SIG-M5 treated with dmso at 0.1 percent for 504 hours (cell line): ENCODE results near the gene GRIK4.

Source experiments
- DNase-seq: peaks from one replicate; lab custom pipeline; 2025; ENCODE audit not compliant: unreplicated experiment; lab: John Stamatoyannopoulos, UW

GRIK4 gene

GRCh38 chr11:120524536-120525085 lies 13.1 kb downstream of the GRIK4 start:
- no peak for DNase-seq

GRCh38 chr11:120525261-120526171 lies 14.0 kb downstream of the GRIK4 start:
- no peak for DNase-seq

DNA sequence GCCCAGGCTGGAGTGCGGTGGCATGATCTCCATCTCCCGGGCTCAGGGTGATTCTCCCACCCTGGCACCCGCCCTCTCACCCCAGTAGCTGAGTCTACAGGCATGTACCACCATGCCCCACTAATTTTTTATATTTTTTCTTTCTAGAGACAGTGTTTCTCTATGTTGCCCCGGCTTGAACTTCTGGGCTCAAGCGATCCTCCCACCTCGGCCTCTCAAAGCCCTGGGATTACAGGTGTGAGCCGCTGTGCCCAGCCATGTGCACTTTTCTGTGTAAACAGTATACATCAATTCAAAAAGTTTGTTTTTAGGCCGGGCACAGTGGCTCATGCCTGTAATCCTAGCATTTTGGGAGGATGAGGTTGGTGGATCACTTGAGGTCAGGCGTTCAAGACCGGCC lies 14.7 kb downstream of the GRIK4 start:
- DNase-seq, result no peak

GRCh38 chr11:120527111-120527761 lies 15.7 kb downstream of the GRIK4 start:
- DNase-seq, result no peak

- no peak for DNase-seq
These were observed 17.2 kb downstream of the GRIK4 start for GRCh38 chr11:120528749-120529148.

GRCh38 chr11:120529214-120529613 lies 17.7 kb downstream of the GRIK4 start:
- DNase-seq, result no peak

GRCh38 chr11:120529911-120530310 lies 18.4 kb downstream of the GRIK4 start:
- no peak for DNase-seq

DNA sequence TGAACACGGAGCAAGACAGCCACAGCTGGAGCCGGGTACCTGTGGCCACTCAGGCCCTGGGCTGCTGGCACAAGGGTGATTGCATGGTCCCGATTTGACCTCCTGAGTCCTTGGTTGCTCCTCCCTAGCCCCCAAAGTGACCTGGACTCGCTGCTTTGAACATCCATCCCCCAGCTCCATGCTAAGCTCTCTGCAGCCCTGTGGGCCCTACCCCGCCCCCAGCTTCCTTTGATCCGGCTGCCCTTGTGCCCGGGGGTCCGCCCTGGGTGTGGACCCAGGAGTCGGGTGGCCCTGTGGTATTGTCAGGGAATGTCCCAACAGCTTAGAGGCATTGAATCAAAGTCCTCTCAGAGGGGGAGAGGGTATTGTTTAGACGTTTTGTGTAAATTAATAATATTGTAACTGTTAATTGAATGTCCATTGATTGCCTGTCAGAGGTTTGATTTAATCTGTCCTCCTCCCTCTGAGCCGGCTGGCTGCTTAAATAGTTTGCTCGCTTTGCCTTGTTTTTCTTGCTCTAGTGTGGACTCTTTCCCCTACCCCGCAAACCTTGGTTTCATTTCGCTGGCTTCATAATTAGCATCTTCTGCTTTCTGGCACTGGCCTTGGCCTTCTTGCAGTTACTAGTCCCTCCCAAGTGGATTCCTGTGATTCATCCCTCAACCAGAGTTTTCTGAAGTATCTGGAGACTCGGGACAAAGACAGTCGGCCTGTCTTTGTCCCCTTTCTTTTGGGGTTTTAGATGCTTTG lies 20.7 kb downstream of the GRIK4 start:
- no peak for DNase-seq

DNA sequence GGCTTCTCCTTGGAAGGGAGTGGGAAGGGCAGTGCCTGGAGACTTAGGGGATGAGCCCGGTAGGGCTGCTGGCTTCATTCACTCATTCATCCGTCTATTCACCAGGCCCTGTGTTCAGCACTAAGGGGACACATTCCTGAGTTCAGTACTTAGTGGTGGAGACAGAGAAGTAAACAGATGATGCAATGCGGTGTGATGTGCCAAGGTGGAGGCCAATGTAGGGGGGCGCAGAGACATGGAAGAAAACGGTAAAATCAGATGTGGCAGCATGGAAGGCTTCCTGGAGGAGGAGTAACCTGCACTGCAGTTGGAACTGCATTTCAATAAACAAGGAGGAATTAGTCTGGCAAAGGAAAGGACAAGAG lies 21.3 kb downstream of the GRIK4 start:
- no peak for DNase-seq

DNA sequence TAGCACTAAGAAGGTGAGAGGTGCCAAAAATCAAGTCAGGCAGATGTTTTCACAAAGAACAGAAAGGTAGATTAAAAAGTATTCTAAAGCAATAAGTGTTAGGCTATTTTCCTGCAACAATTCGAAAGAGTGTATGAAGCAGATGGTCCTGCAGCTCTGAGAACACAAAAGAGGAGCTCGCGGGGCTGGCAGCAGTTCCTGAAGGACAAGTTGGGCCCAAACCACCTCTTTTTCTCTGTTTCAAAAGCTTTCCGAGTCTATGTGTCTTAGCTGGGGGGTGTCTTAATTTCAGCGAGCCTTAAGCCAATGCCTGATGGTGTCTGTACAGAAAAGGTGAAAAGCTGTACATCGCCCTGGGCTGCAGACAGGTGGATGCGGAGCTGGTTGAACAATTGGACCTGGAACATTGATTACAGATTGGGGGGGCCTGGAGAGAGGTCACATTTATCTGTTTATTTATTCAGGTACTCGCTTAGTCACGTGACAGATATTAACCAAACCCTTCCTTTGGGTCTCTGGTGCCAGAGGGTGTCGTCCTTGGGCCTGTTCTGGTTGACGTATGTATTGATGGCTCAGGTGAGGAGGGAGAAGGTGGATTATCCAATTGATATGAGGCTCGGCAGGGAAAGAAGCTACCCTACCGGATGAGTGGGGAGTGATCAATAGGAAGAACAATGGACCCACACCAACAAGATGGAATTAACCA lies 24.7 kb downstream of the GRIK4 start:
- no peak for DNase-seq

GRCh38 chr11:120536797-120537169 lies 25.2 kb downstream of the GRIK4 start:
- no peak for DNase-seq

- no peak for DNase-seq
These were observed 26.4 kb downstream of the GRIK4 start for GRCh38 chr11:120537996-120538395.

GRCh38 chr11:120538707-120539106 lies 27.2 kb downstream of the GRIK4 start:
- DNase-seq, result no peak

GRCh38 chr11:120539667-120540369 lies 28.3 kb downstream of the GRIK4 start:
- DNase-seq, result no peak

GRCh38 chr11:120540744-120541465 lies 29.4 kb downstream of the GRIK4 start:
- DNase-seq, result no peak

GRCh38 chr11:120543521-120544215 lies 32.1 kb downstream of the GRIK4 start:
- no peak for DNase-seq

DNA sequence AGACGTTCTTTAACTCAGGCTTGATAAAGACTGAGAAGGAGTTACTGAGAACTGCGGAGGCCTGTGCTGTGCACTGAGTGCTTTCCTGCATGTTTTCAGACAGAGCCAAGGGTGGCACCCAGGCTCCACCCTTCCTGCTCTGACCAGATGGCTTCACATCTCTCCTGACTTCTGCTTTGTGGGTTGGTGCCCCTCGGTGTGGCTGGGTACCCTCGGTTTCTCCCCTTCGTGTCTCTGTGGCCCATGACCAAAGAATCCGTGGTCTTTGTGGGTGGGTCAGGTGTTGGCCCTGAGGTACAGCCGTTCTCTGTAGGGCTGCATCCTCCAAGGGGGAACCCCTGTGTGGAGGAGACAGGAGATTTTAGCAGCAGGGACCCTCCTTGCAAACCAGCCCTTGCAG lies 34.3 kb downstream of the GRIK4 start:
- no peak for DNase-seq

- peak; percentile 4 for DNase-seq
These were observed 35.0 kb downstream of the GRIK4 start for GRCh38 chr11:120546312-120547205.
